A549 (cell line): ENCODE data around the gene RAB29. TPM values are rescaled to one million over a fixed set of nuclear protein-coding genes. Genes with fewer than 3 reads are reported as not detected.

Experiments used
- ATAC-seq, 2 experiments: fragments of 200-7000 bp in 1 of 2; fragments of >200 bp in 1 of 2; cut with Nextera tagmentation in 1 of 2; cut with Tn5 transposase in 1 of 2; 3 replicates each; pipeline versions ENCODE4 v1.8.0 to v1.9.1; 2018 to 2020; ENCODE audit warnings: mild to moderate bottlenecking in 1 of 2, moderate library complexity in 1 of 2
- CTCF ChIA-PET: fragments of 300-600 bp; sonication (Branson Sonifier 250); formaldehyde crosslinking; extraction: SDS; loops from one replicate; lab custom pipeline; 2021; ENCODE audit warnings: antibody characterized with exemption, inconsistent platforms; lab: Yijun Ruan, JAX
- POLR2A ChIA-PET: fragments of 350-600 bp; formaldehyde crosslinking; extraction: SDS; loops from one replicate; lab custom pipeline; 2021; ENCODE audit warnings: antibody characterized with exemption, inconsistent platforms; lab: Yijun Ruan, JAX
- DNase-seq, 2 experiments: peaks; one replicate each; pipeline versions ENCODE4 v3.0.0 to v3.0.0-alpha.2; 2011 to 2016; ENCODE audit warnings: low read depth in 1 of 2, low spot score in 1 of 2
- FAIRE-seq: peaks from 2 replicates; lab custom pipeline; 2011; peaks lifted over from hg19 to GRCh38; lab: Jason Lieb, UNC
- H3K27ac ChIP-seq, 2 experiments: fragments of >200 bp; sonication (Bioruptor Twin); formaldehyde crosslinking; 3 replicates each; pipeline ENCODE4 v1.5.1; 2016 to 2017
- H3K4me1 ChIP-seq: fragments of >200 bp; sonication (Bioruptor Twin); formaldehyde crosslinking; 3 replicates; pipeline ENCODE4 v1.6.1; 2016
- H3K4me2 ChIP-seq: fragments of >200 bp; sonication (Bioruptor Twin); formaldehyde crosslinking; 3 replicates; pipeline ENCODE4 v1.6.1; 2016
- H3K4me3 ChIP-seq: fragments of >200 bp; sonication (Bioruptor Twin); formaldehyde crosslinking; 3 replicates; pipeline ENCODE4 v1.5.1; 2016
- H3K9me3 ChIP-seq: fragments of >200 bp; sonication (Bioruptor Twin); formaldehyde crosslinking; 3 replicates; pipeline ENCODE4 v1.6.1; 2016
- ATOH8 ChIP-seq: fragments of 250-450 bp; sonication (Bioruptor Pico); IDR thresholded peaks from 2 replicates; pipeline ENCODE4 v1.5.0; 2020; ENCODE audit warnings: low read depth, mild to moderate bottlenecking, moderate library complexity
- CBX2 ChIP-seq: fragments of 200-600 bp; sonication (generic); IDR thresholded peaks from 2 replicates; pipeline ENCODE4 v1.6.1; 2016; ENCODE audit warnings: low read depth, mild to moderate bottlenecking, borderline replicate concordance
- CTCF ChIP-seq: fragments of >200 bp; sonication (Bioruptor Twin); formaldehyde crosslinking; IDR thresholded peaks from 3 replicates; pipeline ENCODE4 v1.5.1; 2016
- ELK1 ChIP-seq: fragments of 150-350 bp; IDR thresholded peaks from 2 replicates; pipeline ENCODE4 v1.6.1; 2014; ENCODE audit warnings: low read depth, mild to moderate bottlenecking, low read length
- ESRRA ChIP-seq: fragments of 150-350 bp; IDR thresholded peaks from 2 replicates; pipeline ENCODE4 v1.6.1; 2014; ENCODE audit warnings: mild to moderate bottlenecking, low read length, borderline replicate concordance
- FOSL2 ChIP-seq, 2 experiments: fragments of 450-650 bp in 1 of 2; fragments of >200 bp in 1 of 2; sonication (Bioruptor Twin) in 1 of 2; formaldehyde crosslinking; IDR thresholded peaks; 2 replicates each; pipeline versions ENCODE4 v1.5.0 to v1.6.1; 2016 to 2020; ENCODE audit warnings: mild to moderate bottlenecking in 1 of 2, moderate library complexity in 1 of 2
- GATA3 ChIP-seq: IDR thresholded peaks from 2 replicates; pipeline ENCODE4 v1.6.1; 2012; ENCODE audit warnings: borderline replicate concordance
- HES2 ChIP-seq: fragments of >200 bp; sonication (Bioruptor Twin); formaldehyde crosslinking; IDR thresholded peaks from 2 replicates; pipeline ENCODE4 v1.6.1; 2016
- HEYL ChIP-seq: fragments of 250-450 bp; sonication (Bioruptor Pico); IDR thresholded peaks from 2 replicates; pipeline ENCODE4 v1.8.0; 2021; ENCODE audit warnings: mild to moderate bottlenecking, moderate library complexity
- HMGXB4 ChIP-seq: fragments of 250-450 bp; sonication (Bioruptor Pico); IDR thresholded peaks from 2 replicates; pipeline ENCODE4 v1.5.0; 2021; ENCODE audit warnings: mild to moderate bottlenecking, moderate library complexity, borderline replicate concordance
- HOXA7 ChIP-seq: fragments of 250-450 bp; sonication (Bioruptor Pico); IDR thresholded peaks from 2 replicates; pipeline ENCODE4 v1.5.0; 2020; ENCODE audit warnings: mild to moderate bottlenecking, moderate library complexity
- HOXB5 ChIP-seq: fragments of 250-450 bp; sonication (Bioruptor Pico); IDR thresholded peaks from 2 replicates; pipeline ENCODE4 v1.5.0; 2020; ENCODE audit warnings: mild to moderate bottlenecking, moderate library complexity
- MYC ChIP-seq: IDR thresholded peaks from 2 replicates; pipeline ENCODE4 v1.6.1; 2012; ENCODE audit warnings: mild to moderate bottlenecking, inconsistent platforms, low read length, improper control_type of control experiment, borderline replicate concordance
- PBX3 ChIP-seq: IDR thresholded peaks from 2 replicates; pipeline ENCODE4 v1.6.1; 2012
- RAD21 ChIP-seq, 2 experiments: fragments of >200 bp in 1 of 2; sonication (Bioruptor Twin) in 1 of 2; formaldehyde crosslinking in 1 of 2; IDR thresholded peaks in 1 of 2; conservative IDR thresholded peaks in 1 of 2; 2 replicates in 1 of 2; 3 replicates in 1 of 2; pipeline ENCODE4 v1.6.1; 2012 to 2018; ENCODE audit warnings: inconsistent platforms in 1 of 2
- REST ChIP-seq: fragments of 200-600 bp; sonication (generic); IDR thresholded peaks from 2 replicates; pipeline ENCODE4 v1.6.1; 2016; ENCODE audit warnings: antibody characterized with exemption, mild to moderate bottlenecking, moderate library complexity
- RNF2 ChIP-seq: fragments of 200-600 bp; sonication (generic); IDR thresholded peaks from 2 replicates; pipeline ENCODE4 v1.6.1; 2016; ENCODE audit warnings: low read depth, mild to moderate bottlenecking, antibody characterized with exemption, moderate library complexity, borderline replicate concordance
- SMC3 ChIP-seq: fragments of >200 bp; sonication (Bioruptor Twin); formaldehyde crosslinking; IDR thresholded peaks from 3 replicates; pipeline ENCODE4 v1.6.1; 2018; ENCODE audit warnings: inconsistent platforms
- ZNF302 ChIP-seq: fragments of 250-450 bp; sonication (Bioruptor Pico); IDR thresholded peaks from 2 replicates; pipeline ENCODE4 v1.9.0; 2021; ENCODE audit warnings: inconsistent platforms, mild to moderate bottlenecking, moderate library complexity
- ZSCAN20 ChIP-seq: fragments of 250-450 bp; sonication (Bioruptor Pico); IDR thresholded peaks from 2 replicates; pipeline ENCODE4 v1.8.0; 2022; ENCODE audit warnings: mild to moderate bottlenecking, moderate library complexity
- WGBS: methylation state at CpG from one replicate; pipeline ENCODE4 v1.1.6; 2017; ENCODE audit errors: missing lambda C conversion rate; 5-methylcytosine and 5-hydroxymethylcytosine counted together
- polyA plus RNA-seq, 4 experiments: library from polyadenylated mRNA; depleted of rRNA in 3 of 4; stranded (reverse); fragments of >200 nt; fragmentation: RNase III in 1 of 4; extraction: RNeasy Plus Mini Kit Qiagen cat#74134 plus additional on column Dnase treatment in 1 of 4; gene quantifications; 2 replicates in 3 of 4; 3 replicates in 1 of 4; pipeline ENCODE4 v1.2.3, GENCODE V29; 2011 to 2017

Gene RAB29
- polyA plus RNA-seq, 2 of the 4 experiments (the other 2 are of a cell fraction): 9.8 to 17.9 TPM

DNA sequence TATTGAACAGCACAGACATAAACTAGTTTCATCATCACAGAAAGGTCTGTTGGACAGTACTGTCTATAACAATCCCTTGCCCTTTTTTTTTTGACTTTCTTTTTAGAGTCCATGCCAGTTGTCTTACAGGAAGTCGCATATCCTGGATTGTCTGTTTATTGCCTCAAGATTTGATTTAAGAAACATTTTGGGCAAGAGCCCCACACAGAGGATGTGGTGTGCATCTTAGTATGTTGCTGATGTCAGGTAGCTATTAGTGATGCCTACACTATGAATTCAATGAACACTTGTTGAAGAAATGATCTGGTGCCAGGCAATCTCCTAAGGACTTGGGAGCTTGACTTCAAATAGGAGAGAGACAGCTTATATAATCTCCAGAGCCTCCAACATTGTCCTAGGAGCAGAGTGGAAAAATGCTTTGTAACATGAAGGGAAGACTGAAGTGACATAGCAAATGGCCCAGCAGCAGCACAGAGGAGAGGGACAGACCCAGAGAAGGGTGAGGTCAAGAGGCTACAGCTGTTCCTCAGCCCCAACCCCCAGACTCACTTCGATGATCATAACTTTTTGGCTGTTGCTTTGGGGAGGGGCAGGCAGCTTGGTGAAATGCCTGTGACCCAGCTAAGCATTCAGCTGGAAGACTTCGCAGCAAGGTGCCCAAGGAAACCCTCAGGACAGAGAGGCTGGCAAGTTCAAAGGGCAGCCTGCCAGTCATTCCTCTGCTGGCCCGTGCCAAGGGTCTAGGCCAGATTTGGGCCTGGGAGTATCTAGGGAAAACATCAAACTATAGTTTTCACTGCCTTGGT is 7.5 kb upstream of the RAB29 start:
- POLR2A ChIA-PET: no interaction called here

DNA sequence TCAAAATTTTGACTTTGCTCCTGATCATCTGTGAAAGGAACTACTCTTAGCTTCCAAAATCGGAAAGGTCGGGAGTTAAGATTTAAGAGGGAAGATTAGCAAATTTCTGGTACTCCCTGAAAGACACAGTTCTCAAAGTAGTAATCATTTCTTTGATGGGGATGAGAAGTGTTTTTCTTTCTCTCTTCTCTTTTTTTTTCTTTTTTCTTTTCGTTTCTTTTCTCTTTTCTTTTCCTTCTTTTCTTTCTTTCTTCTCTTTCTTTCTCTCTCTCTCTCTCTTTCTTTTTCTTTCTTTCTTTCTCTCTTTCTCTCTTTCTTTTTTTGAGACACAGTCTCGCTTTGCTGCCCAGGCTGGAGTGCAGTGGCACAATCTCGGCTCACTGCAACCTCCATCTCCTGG is 5.1 kb upstream of the RAB29 start:
- peaks cover 5% of the 10 kb centered on the region; the same call in 1 of the 3 replicates for H3K4me1 ChIP-seq
- H3K4me2 ChIP-seq: no peak overlapping the region
- H3K4me3 ChIP-seq: no peak overlapping the region
- 69% methylated on average over 5 of the region's 5 CpGs for WGBS
- no peak for FAIRE-seq
- POLR2A ChIA-PET: no interaction called here
- no peak for DNase-seq
- no peak for ATAC-seq
- no peak overlapping the region for H3K27ac ChIP-seq
- CTCF ChIA-PET: interaction anchor here (1.4 to 2.1 kb wide), 2 partner anchors 123 to 197 kb away, joined by 7 to 8 read pairs; no protein-coding TSS in a partner anchor
- H3K9me3 ChIP-seq: no peaks in the 10 kb centered on the region
- TF ChIP-seq CTCF (no peak), ESRRA (no peak), SMC3 (no peak), REST (no peak), ZNF302 (CRISPR knock-in tag) (no peak), RAD21 (conservative IDR thresholded peaks at IDR 0.05 in 1 of 2, IDR thresholded peaks at IDR 0.05 in 1 of 2) (no peak), GATA3 (no peak)

More for the DNA sequence above, 7.5 kb upstream of the RAB29 start:
- FAIRE-seq (no peak), DNase-seq (no peak), ATAC-seq (0 out of 6 replicates have a peak, but pooled peaks of 1 of the 2 experiments have one; percentile 8)
- Histone ChIP-seq H3K4me3 (no peak overlapping the region), H3K9me3 (no peaks in the 10 kb centered on the region), H3K4me2 (no peak overlapping the region), H3K4me1 (no peaks in the 10 kb centered on the region), H3K27ac (no peak overlapping the region)
- CTCF ChIA-PET: interaction anchor here (0.6 to 2.3 kb wide), 7 partner anchors 8 to 351 kb away, joined by 3 to 25 read pairs (median 5); no protein-coding TSS in a partner anchor
- WGBS: 55% methylated on average over 4 of the region's 4 CpGs
- TF ChIP-seq FOSL2 (IDR thresholded peaks at IDR 0.05): no peak
- no peak for TF ChIP-seq FOSL2 (CRISPR knock-in tag; IDR thresholded peaks at IDR 0.05)
- TF ChIP-seq GATA3: no peak
- TF ChIP-seq ATOH8 (CRISPR knock-in tag): no peak
- no peak for TF ChIP-seq HMGXB4
- no peak for TF ChIP-seq RNF2
- TF ChIP-seq HOXB5 (CRISPR knock-in tag): no peak
- no peak for TF ChIP-seq HEYL (CRISPR knock-in tag)
- no peak for TF ChIP-seq ZSCAN20
- no peak for TF ChIP-seq RAD21 (conservative IDR thresholded peaks at IDR 0.05 in 1 of 2, IDR thresholded peaks at IDR 0.05 in 1 of 2)
- no peak for TF ChIP-seq CBX2
- no peak for TF ChIP-seq PBX3
- TF ChIP-seq MYC: no peak
- TF ChIP-seq HES2: no peak
- no peak for TF ChIP-seq ELK1
- no peak for TF ChIP-seq HOXA7 (CRISPR knock-in tag)
